ENCODE measurements around the gene XKRX. TPM values are rescaled to one million over a fixed set of nuclear protein-coding genes. Genes with fewer than 3 reads are reported as not detected.

The XKRX gene
- total RNA-seq, result 0.11 TPM
- long read RNA-seq, result 0 reads

DNA sequence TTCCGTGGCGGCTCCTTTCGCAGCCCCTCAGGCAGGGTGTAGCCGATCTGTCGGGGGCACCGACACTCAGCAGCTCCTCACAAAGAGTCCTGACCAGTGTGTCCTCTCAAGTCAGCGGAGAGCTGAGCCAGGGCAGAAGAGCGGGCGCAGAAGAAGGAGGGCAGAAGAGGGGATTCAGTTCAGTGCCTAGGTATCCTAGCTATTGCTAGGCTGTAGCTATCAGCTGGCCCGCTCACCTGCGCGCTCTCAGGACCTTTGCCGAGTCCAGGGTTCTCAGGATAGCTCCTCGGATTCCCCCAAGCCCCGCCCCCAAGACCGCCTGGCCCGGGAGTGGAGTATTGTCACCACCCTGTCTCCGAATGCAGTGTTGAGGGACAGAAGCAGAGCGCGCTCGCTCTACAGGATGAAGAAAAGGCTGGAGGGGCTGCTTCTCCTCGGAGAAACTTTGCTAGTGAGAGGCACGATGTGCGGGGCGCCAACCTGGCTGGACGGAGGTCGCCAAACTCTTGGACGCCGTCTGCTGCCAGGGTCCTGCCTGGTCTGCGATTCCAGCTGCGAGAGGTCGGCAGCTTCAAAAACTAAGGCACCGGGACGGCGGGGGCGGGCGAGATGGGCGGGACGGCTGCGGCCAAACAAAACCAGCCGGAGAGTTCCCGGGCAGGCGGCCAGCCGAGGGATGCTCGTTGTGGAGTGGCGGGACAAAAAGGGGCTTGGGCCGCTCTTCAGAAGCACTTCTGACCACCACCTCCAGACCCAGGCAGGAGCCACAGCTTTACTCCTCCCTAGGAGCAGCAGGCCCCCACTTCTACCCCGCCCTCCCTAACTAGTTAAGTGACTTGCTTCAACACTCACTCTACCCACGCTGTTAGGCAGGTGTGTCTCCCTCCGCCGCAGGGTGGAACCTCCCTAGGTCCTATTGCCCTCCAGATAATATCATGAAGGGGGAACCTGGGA lies at the start of gene XKRX:
XKRX (minus strand) TSS at position 258 of the 954 bp plus-strand sequence. CDS start 613 bp downstream, outside the sequence.
- intact Hi-C loops (cut with DNase I), result no loop called here
- no peak for DNase-seq (ENCODE audit: low spot score)

DNA sequence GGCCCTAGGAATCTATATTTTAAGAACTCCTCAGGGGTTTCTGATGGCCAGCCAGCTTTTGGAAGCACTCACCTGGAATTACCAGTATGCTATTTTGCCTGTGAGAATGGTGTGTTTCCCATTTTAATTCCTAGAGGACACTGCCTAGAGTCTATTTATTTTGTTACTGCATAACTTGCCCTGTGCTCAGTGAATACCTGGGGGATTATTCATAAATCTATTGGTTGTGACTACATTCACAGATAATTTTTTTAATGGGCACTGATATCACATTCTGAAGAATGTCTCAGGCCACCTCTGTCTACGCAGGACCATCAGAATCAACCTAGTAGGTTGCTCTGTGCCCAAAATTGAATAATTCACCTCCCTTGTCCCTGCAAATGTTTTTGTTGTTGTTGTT lies 47.5 kb upstream of the XKRX start:
- DNase-seq (ENCODE audit: low spot score), result no peak
- intact Hi-C loops (cut with DNase I), result no loop called here

DNA sequence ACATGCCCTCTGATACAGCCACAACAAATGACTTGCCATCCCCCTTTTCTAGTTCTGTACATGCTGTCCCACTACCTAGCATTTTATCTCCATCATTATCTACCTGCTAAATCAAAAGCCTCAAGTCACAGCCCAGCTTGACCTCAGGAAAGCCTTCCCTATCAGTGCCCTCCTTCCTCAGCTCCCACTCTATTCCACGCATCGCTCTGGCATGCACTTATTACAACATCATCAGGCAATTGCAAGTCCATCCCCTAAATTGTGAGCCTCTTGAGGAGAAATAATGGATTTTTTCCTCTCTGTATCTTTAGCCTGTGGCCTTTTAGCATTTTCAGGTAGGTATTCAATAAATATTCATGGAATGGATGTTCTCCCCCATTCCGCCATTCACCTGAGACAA lies 46.5 kb upstream of the XKRX start:
- intact Hi-C loops (cut with DNase I), result no loop called here
- no peak for DNase-seq (ENCODE audit: low spot score)

DNA sequence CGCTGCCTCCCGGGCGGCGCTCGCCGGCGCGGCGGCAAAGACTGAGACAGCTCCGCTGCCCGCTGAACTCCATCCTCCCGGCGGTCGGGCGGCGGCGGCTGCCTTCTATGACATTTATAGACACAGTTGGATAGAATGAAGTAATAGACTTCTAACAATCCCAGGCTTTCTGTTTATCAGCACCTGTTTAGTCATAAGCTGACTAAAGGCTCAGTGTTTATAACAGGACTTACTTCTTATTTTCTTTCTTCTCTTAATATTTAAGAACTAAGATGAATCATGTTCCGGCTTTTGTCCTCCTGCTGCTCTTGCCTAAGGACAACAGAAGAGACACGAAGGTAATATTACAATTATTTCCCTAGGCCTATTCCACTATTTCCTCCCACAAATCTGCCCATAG lies 44.7 kb upstream of the XKRX start:
- intact Hi-C loops (cut with DNase I), result no loop called here
- DNase-seq (ENCODE audit: low spot score), result no peak

DNA sequence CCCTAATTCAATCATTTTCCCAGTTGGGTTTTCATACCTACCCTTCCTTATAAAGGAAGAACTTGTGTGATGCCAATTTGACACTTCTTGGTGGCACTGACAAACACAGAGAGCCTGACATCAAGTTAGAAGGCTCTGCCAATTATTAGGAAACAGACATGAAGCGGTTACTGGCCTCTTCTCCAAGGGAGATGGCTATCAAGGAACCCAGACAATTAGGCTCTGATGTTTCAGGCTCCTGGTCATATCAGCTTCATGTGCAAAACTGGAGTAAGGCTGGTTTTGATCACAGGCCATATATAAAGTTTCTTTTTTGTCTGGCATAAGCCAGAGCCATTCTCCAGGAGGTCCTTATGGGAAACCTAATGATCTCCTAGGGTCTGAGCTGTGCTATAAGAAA lies 41.2 kb upstream of the XKRX start:
- intact Hi-C loops (cut with DNase I), result no loop called here
- no peak for DNase-seq (ENCODE audit: low spot score)

DNA sequence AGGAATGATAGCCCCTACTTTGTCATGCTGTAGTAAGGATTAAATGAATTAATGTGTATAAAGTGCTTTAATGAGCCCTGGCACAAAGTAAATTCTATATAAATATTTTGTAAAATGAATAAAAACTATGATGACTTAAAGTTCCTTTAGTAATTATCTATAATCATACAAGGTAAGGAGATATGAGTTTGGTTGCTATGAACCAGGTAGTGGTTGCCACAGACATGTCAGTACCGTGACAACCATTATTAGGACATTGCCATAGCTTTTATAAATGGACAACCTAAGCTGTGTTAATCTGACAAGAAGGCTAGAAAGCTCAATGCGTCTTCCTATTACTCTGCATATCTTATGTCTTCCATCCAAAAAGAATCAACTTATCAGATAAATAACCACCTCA lies 40.7 kb upstream of the XKRX start, which contains the start of gene ARL13A:
ARL13A (plus strand) TSS at position 301 of the 400 bp plus-strand sequence. CDS start 3,982 bp downstream, outside the sequence.
- intact Hi-C loops (cut with DNase I), result no loop called here
- DNase-seq (ENCODE audit: low spot score), result no peak

DNA sequence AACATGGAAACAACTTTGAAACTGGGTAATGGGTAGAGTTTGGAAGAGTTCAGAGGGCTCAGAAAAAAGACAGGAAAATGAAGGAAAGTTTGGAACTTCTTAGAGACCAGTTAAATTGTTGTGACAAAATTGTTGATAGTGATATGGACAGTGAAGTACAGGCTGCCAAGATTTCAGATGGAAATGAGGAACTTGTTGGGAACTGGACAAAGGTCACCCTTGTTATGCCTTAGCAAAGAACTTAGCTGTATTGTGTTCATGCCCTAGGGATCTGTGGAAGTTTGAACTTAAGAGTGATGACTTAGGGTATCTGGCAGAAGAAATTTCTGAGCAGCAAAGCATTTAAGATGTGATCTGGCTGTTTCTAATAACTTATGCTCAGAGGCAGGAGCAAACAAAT lies 35.6 kb upstream of the XKRX start:
- intact Hi-C loops (cut with DNase I), result no loop called here
- DNase-seq (ENCODE audit: low spot score), result no peak

DNA sequence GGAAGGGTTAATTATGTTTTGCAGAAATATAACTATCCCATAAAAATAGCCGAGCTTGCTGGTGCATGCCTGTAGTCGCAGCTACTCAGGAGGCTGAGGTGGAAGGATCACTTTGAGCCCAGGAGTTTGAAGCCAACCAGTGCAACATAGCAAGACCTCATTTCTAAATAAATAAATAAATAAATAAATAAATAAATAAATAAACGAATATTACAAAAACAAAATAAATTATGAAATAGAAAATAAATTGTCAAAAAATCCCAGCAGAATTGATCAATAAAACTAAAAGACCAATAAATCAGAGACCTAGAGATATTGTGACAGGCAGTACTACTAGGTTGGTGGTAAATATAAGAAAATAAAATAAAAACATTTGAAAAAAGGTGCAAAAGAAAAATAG lies 34.1 kb upstream of the XKRX start:
- no peak for DNase-seq (ENCODE audit: low spot score)
- intact Hi-C loops (cut with DNase I), result no loop called here

DNA sequence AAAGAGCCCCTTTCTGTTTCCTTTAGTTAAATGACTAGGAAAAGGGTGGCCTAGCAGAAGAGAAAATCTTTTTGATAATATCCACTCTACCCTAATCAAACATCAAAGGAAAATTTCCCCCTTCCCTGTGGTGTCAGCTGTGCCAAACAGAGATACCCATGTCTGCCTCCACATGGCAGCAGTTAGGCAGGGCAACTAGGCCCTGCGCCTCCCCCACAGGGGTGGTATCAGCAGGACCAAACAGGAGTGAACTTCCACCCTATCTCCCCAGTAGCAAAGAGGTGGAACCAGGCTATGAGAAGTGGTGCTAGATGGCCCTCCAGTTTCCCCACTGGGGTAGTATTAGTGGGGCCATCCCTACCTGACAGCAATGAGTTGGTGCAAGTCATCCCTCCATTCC lies 19.8 kb upstream of the XKRX start:
- no peak for DNase-seq (ENCODE audit: low spot score)
- intact Hi-C loops (cut with DNase I), result no loop called here

DNA sequence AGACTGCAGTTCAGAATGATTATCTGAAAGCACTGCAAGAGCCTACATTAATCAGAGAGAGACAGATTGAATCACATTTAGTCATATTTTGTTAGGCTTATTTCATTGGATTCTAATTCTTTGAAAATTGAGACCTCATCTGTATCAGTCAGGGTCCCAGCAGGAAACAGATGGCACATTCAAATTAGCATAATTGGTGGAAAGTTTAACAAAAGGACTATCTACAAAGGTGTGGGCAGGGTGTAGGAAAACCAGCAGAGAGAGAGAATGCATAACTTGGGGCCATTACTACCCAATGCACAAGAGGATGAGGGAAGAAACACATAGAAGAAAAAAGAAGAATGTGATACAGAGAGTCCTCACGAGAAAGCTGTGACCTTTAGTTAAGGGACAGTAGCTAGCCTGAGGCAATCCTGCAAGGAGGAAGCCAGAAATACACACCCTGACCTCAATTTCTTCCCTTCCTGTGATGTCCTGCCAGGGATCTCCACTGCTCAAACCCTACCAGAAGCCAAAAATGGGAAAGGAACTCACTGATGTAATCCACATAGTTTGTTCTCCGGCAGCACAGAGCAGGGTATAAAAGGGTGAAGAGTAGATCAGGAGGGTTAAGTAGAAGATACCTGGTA lies 17.7 kb upstream of the XKRX start:
- no peak for DNase-seq (ENCODE audit: low spot score)
- intact Hi-C loops (cut with DNase I), result no loop called here

DNA sequence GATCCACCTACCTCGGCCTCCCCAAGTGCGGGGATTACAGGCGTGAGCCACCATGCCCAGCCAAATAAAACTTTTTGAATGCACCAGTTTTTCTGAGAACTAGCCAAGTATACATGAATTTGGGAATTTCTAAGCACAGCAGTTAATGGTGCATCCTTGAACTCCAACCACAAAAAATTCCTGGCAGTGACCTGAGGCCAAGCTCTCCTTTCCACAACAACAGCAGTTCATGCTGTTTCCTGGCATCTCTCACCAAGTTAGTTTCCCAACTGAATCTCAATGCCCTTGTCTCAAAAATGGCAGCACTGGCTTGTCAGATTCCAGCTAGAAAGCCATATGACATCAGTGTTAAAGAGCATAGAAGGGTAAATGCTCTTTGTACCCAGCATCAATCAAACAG lies 15.9 kb upstream of the XKRX start:
- intact Hi-C loops (cut with DNase I), result no loop called here
- DNase-seq (ENCODE audit: low spot score), result no peak

DNA sequence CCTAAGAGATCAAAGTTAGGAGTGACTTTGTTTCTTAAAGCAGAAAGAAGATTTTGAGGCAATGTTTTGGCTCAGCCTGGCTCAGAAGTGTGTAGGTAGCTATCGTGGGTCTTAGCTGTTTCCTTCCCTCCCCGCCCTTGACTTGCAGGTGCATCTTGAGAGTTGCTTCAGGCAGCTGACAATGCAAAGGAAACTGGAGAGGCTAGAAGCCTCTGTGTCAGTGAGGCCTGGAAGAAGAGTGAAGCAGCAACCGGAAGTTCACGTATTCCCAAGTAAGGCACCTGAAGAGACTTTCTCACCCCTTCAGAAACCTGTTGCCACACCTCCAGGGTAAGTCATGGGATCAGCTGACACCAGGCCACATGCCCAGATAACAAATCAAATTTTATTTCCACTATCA lies 10.6 kb upstream of the XKRX start:
- intact Hi-C loops (cut with DNase I), result no loop called here
- no peak for DNase-seq (ENCODE audit: low spot score)

DNA sequence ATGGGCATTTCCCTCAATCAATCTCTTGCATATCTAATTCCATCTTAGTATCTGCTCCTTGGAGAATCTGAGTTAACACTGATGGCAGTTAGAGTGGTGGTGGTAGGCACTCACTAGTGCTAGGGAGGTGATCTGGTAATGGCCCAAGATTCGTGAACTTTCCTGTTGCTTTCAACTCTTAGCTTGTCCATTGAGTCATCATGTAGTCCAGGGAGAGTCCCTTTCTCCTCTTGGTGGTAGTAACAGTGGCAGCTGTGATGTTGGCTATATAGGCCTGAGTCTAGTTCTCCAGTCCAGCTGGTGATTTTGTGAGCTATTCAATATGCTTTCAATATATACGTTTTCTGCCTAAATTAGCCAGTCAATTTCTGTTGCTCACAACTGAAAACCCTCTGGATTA lies 7.0 kb upstream of the XKRX start:
- no peak for DNase-seq (ENCODE audit: low spot score)
- intact Hi-C loops (cut with DNase I), result no loop called here

DNA sequence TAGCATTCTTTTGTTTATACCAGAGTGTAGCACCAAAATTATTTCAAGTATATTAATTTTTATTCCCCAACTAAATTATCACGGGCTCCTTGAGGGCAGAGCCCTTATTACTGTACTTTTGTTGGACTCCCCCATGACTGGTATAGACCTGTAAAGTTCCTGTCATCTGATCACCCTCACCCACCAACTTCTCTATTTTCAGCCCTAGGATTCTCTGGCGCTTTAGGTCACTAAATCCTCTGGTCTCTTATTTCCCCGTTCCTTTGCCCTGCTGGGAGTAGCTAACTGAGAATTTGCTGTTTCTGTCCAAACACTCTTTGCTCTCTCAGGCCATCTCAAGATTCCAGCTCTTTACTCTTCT lies 3.2 kb upstream of the XKRX start:
- intact Hi-C loops (cut with DNase I), result no loop called here
- DNase-seq (ENCODE audit: low spot score), result no peak

DNA sequence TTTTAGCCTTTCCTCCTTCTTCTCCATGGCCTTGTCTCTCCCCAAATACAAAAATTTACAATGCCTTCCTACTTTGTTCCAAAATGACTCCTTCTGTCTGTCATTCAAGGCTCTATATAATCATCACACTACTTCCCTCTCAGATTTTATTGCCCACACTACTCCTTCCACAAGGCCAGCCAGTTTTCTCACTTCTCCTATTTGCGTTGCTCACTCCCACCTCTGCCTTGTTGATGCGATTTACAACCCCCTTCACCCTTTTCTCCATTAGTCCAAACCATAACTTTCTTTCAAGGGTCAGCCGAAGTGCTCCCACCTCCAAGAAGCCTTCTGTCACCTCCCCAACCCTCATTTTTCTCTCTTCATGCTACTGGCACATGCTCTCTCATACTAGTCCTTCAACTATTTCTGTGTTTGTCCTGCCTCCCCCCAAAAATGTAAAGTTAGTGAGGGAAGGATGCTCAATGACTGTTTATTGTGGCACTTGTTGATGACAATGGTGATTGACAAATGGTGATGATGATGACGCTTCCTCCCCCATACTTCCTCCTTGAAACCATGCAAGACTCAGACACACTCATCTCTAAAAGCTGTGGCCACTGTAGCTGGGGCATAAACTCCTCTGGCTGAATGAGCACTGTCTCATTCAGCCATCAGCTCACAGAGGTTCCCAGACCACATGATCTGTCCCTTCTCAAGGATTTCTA lies 2.7 kb upstream of the XKRX start:
- no peak for DNase-seq (ENCODE audit: low spot score)
- intact Hi-C loops (cut with DNase I), result no loop called here

DNA sequence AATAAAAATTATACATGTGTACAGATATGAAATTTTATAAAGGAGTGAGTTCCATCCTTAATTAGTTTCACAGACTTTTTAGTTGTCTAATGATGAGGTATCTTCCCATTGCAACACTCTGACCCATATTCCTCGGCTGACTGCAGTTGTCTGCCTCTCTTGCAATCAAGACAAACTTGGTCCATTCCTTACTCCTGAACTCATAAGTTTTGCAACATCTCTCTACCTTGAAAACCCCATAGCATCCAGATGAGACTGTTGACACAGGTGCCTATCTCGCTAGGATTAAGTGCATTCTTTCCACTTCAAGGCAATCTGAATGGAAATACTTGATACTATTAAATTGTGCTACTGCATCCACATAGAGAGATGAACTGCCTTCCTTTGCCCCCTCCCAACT lies 2.3 kb downstream of the XKRX start:
- intact Hi-C loops (cut with DNase I), result no loop called here
- DNase-seq (ENCODE audit: low spot score), result no peak

DNA sequence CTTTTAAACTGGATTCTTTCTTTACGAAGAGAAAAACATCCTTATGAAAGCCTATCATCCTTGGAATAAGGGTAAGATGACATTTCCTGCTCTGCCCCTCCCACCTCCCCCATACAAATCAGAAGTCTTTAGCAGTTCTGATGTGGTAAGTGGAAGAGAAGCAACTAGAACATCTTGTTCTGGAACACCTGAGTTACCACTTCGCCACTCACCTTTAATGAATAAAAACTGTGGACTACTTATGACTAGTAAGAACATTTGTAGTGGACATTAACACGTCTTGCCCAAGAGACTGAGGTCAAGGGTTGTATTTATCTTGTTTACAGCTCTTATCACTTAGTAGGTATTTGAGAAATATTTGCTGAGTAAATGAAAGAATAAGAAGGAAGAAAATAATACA lies 4.3 kb downstream of the XKRX start:
- intact Hi-C loops (cut with DNase I), result no loop called here
- no peak for DNase-seq (ENCODE audit: low spot score)

DNA sequence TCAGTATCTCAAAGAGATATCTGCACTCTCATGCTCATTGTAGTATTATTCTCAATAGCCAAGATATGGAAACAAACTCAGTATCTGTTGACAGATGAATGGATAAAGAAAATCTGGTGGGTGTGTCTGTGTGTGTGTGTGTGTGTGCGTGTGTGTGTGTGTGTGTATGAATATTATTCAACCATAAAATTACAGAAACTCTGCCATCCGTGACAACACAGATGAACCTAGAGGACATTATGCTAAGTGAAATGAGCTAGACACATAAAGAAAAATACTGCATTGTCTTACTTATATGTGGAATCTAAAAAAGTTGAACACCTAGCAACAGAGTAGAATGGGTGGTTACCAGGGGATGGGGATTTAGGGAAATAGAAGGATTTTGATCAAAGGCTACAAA lies 13.2 kb downstream of the XKRX start:
- DNase-seq (ENCODE audit: low spot score), result no peak
- intact Hi-C loops (cut with DNase I), result no loop called here

DNA sequence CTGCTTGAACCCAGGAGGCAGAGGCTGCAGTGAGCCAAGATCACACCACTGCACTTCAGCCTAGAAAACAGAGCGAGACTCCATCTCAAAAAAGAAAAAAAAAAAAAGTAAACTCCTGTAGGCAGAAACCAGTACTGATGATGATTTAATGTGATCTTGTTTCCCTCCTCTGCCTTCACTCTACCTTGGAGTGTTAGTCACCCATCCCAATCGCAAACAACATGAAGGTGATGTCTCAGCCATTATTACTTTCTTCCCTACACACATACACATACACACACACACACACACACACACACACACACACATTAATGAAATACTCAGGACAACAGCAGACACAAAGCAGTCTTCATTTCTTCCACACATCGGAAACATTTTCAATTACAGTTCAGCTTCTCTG lies 15.6 kb downstream of the XKRX start:
- intact Hi-C loops (cut with DNase I), result no loop called here
- DNase-seq (ENCODE audit: low spot score), result no peak

DNA sequence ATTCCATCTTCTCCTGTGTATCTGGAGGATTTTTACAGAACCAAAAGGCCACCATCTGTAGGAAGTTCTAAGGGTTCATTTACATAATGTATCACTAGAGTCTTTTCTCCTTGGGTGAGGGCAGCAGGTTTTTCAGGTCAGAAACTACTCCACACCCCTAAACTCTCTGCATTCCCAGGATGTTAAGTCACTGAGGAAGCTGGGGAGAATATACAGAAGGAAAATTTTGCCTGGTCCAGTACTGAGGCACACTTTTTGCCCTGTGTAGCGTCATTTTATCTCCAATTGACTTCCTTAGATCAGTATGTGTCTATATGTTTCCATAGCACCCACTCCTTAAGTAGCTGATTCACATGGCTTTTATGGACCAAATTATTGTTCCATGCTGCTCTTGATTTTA lies 17.0 kb downstream of the XKRX start:
- intact Hi-C loops (cut with DNase I), result no loop called here
- DNase-seq (ENCODE audit: low spot score), result no peak

DNA sequence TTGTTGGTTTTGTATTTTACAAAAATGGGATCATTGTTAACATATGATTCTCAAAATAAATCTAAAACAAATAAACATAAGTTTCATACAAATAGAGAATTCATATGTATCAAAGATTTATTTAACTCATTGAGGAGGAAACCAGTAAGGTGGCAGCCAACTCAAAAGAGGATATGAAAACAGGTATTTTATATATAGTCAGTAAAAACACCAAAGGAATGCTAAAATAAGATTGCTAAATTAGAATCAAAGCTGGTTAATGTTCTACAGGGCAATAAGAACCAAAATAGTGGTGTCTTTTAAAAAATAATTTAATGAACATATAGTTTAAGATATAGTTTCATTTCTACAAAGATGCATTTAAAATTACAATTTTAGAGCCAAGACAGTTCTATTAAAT lies 23.1 kb downstream of the XKRX start:
- intact Hi-C loops (cut with DNase I), result no loop called here

More for the DNA sequence above, 23.1 kb downstream of the XKRX start:
- no peak for DNase-seq (ENCODE audit: low spot score)
